Fibroblast of villous mesenchyme (primary cell): Measurements from ENCODE around the gene VPS13A. TPM values are rescaled to one million over a fixed set of nuclear protein-coding genes. Genes with fewer than 3 reads are reported as not detected.

Experiments
- DNase-seq: peaks from one replicate; pipeline ENCODE4 v3.0.0-alpha.2; 2010; ENCODE audit warnings: low read depth
- H3K4me3 ChIP-seq: 2 replicates; pipeline ENCODE4 v1.5.1; 2011; ENCODE audit warnings: low read depth, mild to moderate bottlenecking, low read length
- total RNA-seq: library from RNA; depleted of rRNA; stranded (reverse); fragments of >200 nt; gene quantifications from 2 replicates; pipeline ENCODE4 v1.2.3, GENCODE V29; 2012
- TF ChIP-seq, protein P1 (sequence below): IDR thresholded peaks from 2 replicates; pipeline ENCODE4 v1.5.1; 2012; ENCODE audit warnings: low read depth, mild to moderate bottlenecking, low read length; ENCODE audit not compliant: insufficient read depth

Gene VPS13A
- total RNA-seq, 1 donor = 53.1 TPM

DNA sequence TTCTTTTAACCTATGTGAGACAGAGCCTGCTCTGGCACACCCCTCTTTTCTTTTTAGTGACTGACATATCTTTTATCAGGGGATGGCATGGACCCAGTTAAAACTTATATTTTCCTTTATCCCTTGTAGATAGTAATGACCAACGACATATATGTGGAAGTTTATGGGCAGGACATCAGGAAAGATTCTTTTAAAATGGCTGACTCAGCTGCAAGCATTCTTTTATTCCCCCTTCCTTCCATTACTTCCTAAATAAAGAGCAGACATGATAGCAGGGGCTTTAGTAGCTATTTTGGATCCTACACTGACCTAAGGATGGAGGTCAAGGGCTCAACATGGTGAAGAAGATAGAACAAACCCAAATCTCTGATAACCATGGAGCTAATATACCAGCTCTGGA lies 25.0 kb upstream of the VPS13A start:
- no peak overlapping the region for H3K4me3 ChIP-seq
- DNase-seq = no peak
- TF ChIP-seq, protein P1, sequence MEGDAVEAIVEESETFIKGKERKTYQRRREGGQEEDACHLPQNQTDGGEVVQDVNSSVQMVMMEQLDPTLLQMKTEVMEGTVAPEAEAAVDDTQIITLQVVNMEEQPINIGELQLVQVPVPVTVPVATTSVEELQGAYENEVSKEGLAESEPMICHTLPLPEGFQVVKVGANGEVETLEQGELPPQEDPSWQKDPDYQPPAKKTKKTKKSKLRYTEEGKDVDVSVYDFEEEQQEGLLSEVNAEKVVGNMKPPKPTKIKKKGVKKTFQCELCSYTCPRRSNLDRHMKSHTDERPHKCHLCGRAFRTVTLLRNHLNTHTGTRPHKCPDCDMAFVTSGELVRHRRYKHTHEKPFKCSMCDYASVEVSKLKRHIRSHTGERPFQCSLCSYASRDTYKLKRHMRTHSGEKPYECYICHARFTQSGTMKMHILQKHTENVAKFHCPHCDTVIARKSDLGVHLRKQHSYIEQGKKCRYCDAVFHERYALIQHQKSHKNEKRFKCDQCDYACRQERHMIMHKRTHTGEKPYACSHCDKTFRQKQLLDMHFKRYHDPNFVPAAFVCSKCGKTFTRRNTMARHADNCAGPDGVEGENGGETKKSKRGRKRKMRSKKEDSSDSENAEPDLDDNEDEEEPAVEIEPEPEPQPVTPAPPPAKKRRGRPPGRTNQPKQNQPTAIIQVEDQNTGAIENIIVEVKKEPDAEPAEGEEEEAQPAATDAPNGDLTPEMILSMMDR = no peak

DNA sequence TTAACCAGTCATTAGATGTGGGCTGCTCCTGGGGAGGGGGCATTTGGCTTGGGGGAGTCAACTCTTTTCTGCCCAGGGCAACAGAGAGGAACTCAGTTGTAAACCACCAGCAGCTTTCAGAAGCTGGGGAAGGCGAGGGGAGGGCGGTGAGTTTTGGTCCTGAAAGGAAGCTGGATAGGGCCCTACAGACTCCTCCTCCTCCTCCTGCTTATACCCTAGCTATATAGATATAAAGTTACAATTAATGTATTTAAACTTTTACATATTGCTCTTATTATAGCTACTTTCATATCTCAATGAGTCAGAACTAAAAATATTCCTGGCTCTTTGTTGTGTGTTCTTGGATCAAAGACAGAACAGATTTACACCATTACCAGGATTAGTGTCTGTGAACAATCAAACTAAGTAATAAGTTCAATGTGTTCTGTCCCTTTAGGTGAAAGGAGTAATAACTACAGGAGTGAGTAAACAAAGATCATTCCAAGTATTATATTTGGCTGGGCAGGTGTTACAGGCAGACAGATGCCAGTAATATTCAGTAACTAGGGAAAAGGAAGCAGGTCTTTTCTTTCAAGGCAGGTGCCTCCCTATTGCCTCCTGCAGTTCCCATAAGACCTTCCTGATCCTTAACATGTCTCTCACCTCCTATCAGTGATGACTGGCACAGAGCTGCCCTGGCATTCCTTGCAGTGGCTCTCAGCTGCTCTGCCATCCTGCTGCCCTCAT lies 20.5 kb upstream of the VPS13A start:
- TF ChIP-seq, protein P1 = no peak
- no peak for DNase-seq
- no peak overlapping the region for H3K4me3 ChIP-seq

DNA sequence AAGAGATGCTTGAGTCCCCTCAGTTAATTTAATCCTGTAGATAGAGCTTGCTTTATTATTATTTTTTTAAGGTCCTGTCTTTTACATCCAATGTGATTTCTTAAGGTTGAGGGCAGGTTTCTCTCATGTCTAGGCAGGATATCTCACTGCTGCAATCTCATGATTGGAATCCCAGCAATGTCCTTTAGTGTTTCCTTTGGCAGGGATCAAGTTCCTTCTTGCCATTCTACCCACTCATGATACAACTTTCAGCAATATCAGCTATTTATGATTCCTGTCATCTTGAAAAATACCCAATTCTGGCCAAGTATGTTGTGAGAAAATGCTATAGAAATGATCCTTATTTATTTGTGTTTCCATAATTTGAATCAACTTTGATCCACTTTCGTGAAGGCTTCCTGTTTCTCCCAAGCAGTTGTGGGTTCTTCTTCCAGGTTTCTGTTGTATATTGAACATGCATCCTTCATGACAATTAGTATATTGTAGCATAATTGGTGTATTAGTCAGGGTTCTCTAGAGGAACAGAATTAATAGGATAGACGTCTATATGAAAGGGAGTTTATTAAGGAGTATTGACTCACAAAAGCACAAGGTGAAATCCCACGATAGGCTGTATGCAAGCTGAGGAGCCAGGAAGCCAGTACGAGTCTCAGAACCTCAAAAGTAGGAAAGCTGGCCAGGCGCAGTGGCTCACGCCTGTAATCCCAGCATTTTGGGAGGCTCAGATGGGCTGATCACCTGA lies 18.4 kb upstream of the VPS13A start:
- no peak overlapping the region for H3K4me3 ChIP-seq
- TF ChIP-seq, protein P1 = no peak
- no peak for DNase-seq

DNA sequence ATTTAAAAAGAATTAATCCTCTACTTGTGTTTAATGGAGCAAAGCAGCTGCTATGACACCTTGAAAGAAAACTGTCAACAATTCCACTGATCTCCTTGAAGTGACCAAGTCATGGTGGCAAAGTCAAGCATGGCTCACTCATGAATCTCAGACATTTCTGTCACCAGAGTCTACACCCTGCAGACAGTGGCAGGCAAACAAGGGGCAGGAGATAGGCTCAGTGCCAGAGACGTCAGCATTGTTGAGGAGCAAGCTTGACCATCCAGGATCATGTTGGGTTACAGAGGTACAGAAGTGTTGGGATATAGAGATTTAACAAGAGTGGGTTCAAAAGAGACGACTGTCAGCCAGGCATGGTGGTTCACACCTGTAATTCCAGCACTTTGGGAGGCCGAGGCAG lies 16.1 kb upstream of the VPS13A start:
- TF ChIP-seq, protein P1 = no peak
- DNase-seq = no peak

DNA sequence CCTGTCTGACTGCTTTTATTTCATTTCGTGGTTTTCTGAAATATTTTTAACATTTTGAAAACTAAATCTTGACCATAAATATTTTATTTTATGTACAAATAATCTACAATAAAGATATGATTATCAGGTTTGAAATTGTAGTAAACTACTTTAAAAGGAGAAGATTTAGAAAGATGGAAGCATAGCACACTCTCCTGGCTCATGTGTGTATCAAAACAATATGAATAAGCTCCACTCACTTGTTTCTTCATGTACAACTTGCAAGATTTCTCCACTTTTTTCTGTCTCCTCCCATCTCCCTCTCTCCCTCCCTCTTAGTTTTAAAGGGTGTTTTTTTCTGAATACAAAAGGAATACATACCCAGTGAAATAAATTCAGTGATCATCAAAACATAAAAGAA lies 15.4 kb upstream of the VPS13A start:
- DNase-seq = peak; percentile 7
- TF ChIP-seq, protein P1 = no peak
- no peak overlapping the region for H3K4me3 ChIP-seq

More for the DNA sequence above, 16.1 kb upstream of the VPS13A start:
- no peak overlapping the region for H3K4me3 ChIP-seq

DNA sequence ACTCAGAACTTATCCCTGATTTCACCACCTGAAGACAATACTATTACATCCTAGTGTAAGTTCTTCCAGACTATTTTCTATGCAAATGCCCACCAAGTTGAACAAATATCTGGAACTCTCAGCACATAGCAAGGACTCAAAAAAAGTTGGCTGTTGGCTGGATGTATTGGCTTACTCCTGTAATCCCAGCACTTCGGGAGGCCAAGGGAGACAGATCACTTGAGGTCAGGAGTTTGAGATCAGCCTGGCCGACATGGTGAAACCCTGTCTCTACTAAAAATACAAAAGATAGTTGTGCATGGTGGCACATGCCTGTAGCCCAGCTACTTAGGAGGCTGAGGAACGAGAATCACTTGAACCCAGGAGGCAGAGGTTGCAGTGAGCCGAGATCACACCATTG lies 15.0 kb upstream of the VPS13A start:
- no peak overlapping the region for H3K4me3 ChIP-seq
- TF ChIP-seq, protein P1 = no peak
- DNase-seq = no peak
